HepG2 (cell line): Measurements from ENCODE around the gene CDIP1. TPM values are rescaled to one million over a fixed set of nuclear protein-coding genes. Genes with fewer than 3 reads are reported as not detected.

Experiments used
- ATAC-seq: fragments of 200-7000 bp; cut with Tn5 transposase; 3 replicates; pipeline ENCODE4 v1.9.1; 2020; ENCODE audit warnings: mild to moderate bottlenecking, moderate library complexity
- BruUV-seq: library from RNA; stranded (reverse); fragments of 400-500 nt; replicated peaks from 2 replicates; lab custom pipeline; 2021; lab: Mats Ljungman, UMichigan
- CTCF ChIA-PET: fragments of 300-600 bp; formaldehyde crosslinking; extraction: SDS; loops from one replicate; lab custom pipeline; 2021; ENCODE audit warnings: low total read pairs, inconsistent platforms, low intra/inter-chr PET ratio; lab: Yijun Ruan, JAX
- POLR2A ChIA-PET: fragments of 350-600 bp; sonication (Branson Sonifier 250); formaldehyde crosslinking; loops from one replicate; lab custom pipeline; 2020; ENCODE audit warnings: antibody characterized with exemption, inconsistent platforms; lab: Yijun Ruan, JAX
- DNase-seq: peaks from one replicate; pipeline ENCODE4 v3.0.0-alpha.2; 2015; ENCODE audit warnings: low spot score
- FAIRE-seq: peaks from 3 replicates; lab custom pipeline; 2011; peaks lifted over from hg19 to GRCh38; lab: Jason Lieb, UNC
- H2AFZ ChIP-seq: one replicate; pipeline ENCODE4 v1.6.1; 2011; ENCODE audit warnings: low read length, inconsistent platforms
- H3K27ac ChIP-seq: fragments of 300-600 bp; 3 replicates; pipeline ENCODE4 v1.8.0; 2011; ENCODE audit warnings: mixed run types, mild to moderate bottlenecking, mixed read lengths, low read length, inconsistent platforms; ENCODE audit not compliant: insufficient read depth; ENCODE audit errors: extremely low read length
- H3K27me3 ChIP-seq, 2 experiments: fragments of 200-600 bp in 1 of 2; 2 replicates in 1 of 2; 3 replicates in 1 of 2; pipeline versions ENCODE4 v1.6.0 to v1.8.0; 2011; ENCODE audit warnings: low read length in 2 of 2, mild to moderate bottlenecking in 2 of 2, moderate library complexity in 2 of 2, inconsistent platforms in 1 of 2; ENCODE audit not compliant: insufficient read depth in 2 of 2, control insufficient read depth in 1 of 2
- H3K36me3 ChIP-seq, 2 experiments: fragments of 200-600 bp in 1 of 2; replicated peaks in 1 of 2; 2 replicates in 1 of 2; 3 replicates in 1 of 2; pipeline versions ENCODE4 v1.5.1 to v1.8.0; 2011; ENCODE audit warnings: low read length in 2 of 2, inconsistent platforms in 1 of 2; ENCODE audit not compliant: insufficient read depth in 2 of 2, control insufficient read depth in 1 of 2
- H3K4me1 ChIP-seq: 2 replicates; pipeline ENCODE4 v1.5.1; 2012; ENCODE audit warnings: low read length, inconsistent platforms; ENCODE audit not compliant: insufficient read depth
- H3K4me2 ChIP-seq: 2 replicates; pipeline ENCODE4 v1.6.0; 2011; ENCODE audit warnings: low read depth, low read length, inconsistent platforms
- H3K4me3 ChIP-seq, 3 experiments: fragments of 200-600 bp in 1 of 3; sonication (generic), shearing (Covaris generic) in 1 of 3; replicated peaks in 1 of 3; 2 replicates each; pipeline ENCODE4 v1.5.1; 2011 to 2016; ENCODE audit warnings: low read length in 3 of 3, inconsistent platforms in 2 of 3, low read depth in 2 of 3, mild to moderate bottlenecking in 2 of 3, control low read depth in 1 of 3, mixed read lengths in 1 of 3; ENCODE audit not compliant: insufficient read depth in 1 of 3
- H3K79me2 ChIP-seq: one replicate; pipeline ENCODE4 v1.6.1; 2011; ENCODE audit warnings: low read length, inconsistent platforms; ENCODE audit not compliant: insufficient read depth
- H3K9ac ChIP-seq: 2 replicates; pipeline ENCODE4 v1.6.0; 2011; ENCODE audit warnings: mild to moderate bottlenecking, low read depth, low read length, inconsistent platforms; ENCODE audit not compliant: insufficient read depth
- H3K9me3 ChIP-seq: 2 replicates; pipeline ENCODE4 v1.5.1; 2012; ENCODE audit warnings: mild to moderate bottlenecking, low read length
- H4K20me1 ChIP-seq: 2 replicates; pipeline ENCODE4 v1.6.0; 2011; ENCODE audit warnings: inconsistent platforms, mild to moderate bottlenecking, low read length, moderate library complexity; ENCODE audit not compliant: insufficient read depth
- AHDC1 ChIP-seq: sonication (generic); formaldehyde crosslinking; IDR thresholded peaks from 2 replicates; pipeline ENCODE4 v1.5.1; 2020; ENCODE audit warnings: mild to moderate bottlenecking, missing genetic modification reagents, borderline replicate concordance
- ELF3 ChIP-seq: IDR thresholded peaks from 2 replicates; pipeline ENCODE4 v1.6.1; 2016; ENCODE audit warnings: missing genetic modification reagents, missing compliant biosample characterization
- ZFP37 ChIP-seq: sonication (generic); formaldehyde crosslinking; IDR thresholded peaks from 2 replicates; pipeline ENCODE4 v1.4.0; 2020; ENCODE audit warnings: missing genetic modification reagents, borderline replicate concordance
- ZNF292 ChIP-seq: sonication (generic); formaldehyde crosslinking; IDR thresholded peaks from 2 replicates; pipeline ENCODE4 v1.8.1; 2022; ENCODE audit warnings: mild to moderate bottlenecking, low read depth, missing genetic modification reagents, borderline replicate concordance
- ZNF326 ChIP-seq: sonication (generic); formaldehyde crosslinking; IDR thresholded peaks from 2 replicates; pipeline ENCODE4 v1.4.0; 2020; ENCODE audit warnings: missing genetic modification reagents, borderline replicate concordance
- ZNF652 ChIP-seq: IDR thresholded peaks from 2 replicates; pipeline ENCODE4 v1.6.1; 2016; ENCODE audit warnings: low read depth, borderline replicate concordance
- ZNF678 ChIP-seq: sonication (generic); formaldehyde crosslinking; IDR thresholded peaks from 2 replicates; pipeline ENCODE4 v1.4.0; 2020; ENCODE audit warnings: mild to moderate bottlenecking, missing genetic modification reagents
- ZNF703 ChIP-seq: sonication (generic); formaldehyde crosslinking; IDR thresholded peaks from 2 replicates; pipeline ENCODE4 v1.5.1; 2020; ENCODE audit warnings: missing genetic modification reagents, mild to moderate bottlenecking, moderate library complexity, borderline replicate concordance
- ZNF737 ChIP-seq: sonication (generic); formaldehyde crosslinking; IDR thresholded peaks from 2 replicates; pipeline ENCODE4 v1.5.0; 2020; ENCODE audit warnings: missing genetic modification reagents, mild to moderate bottlenecking, borderline replicate concordance
- WGBS: methylation state at CpG from one replicate; pipeline ENCODE4 v1.1.6; 2017; ENCODE audit warnings: low lambda C conversion rate; 5-methylcytosine and 5-hydroxymethylcytosine counted together
- in situ Hi-C: cut with HindIII; loops from 2 replicates; pipeline ENCODE4 v1.10.0; 2017; ENCODE audit warnings: low pct_unique_long_range_greater_than_20kb; ENCODE audit not compliant: extremely low pct_ligation_motif_present
- intact Hi-C: fragments of 100-400 bp; cut with micrococcal nuclease; formaldehyde crosslinking; loops from one replicate; pipeline ENCODE4 v1.10.0; 2022; ENCODE audit not compliant: unreplicated experiment
- polyA plus RNA-seq, 8 experiments: library from polyadenylated mRNA; depleted of rRNA in 3 of 8; stranded (reverse) in 7 of 8; unstranded in 1 of 8; fragments of >200 nt; fragmentation: Illumina TruSeq in 4 of 8; extraction: Trizol in 4 of 8; gene quantifications; 2 replicates each; pipeline versions ENCODE4 v1.2.1 to v1.2.3, GENCODE V29; 2011 to 2016; ENCODE audit warnings: low read depth in 4 of 8, missing spikeins in 1 of 8, mixed read lengths in 1 of 8; ENCODE audit not compliant: insufficient read depth in 1 of 8
- total RNA-seq, 5 experiments: library from RNA; depleted of rRNA; stranded (reverse); fragments of >200 nt; fragmentation: Illumina TruSeq; extraction: Trizol; gene quantifications; 2 replicates each; pipeline ENCODE4 v1.2.3, GENCODE V29; 2016; ENCODE audit warnings: low read depth in 1 of 5
- TF ChIP-seq, protein P1 (sequence below): sonication (generic); formaldehyde crosslinking; IDR thresholded peaks from 2 replicates; pipeline ENCODE4 v1.8.1; 2023; ENCODE audit warnings: mild to moderate bottlenecking, inconsistent platforms, moderate library complexity, missing genetic modification reagents, borderline replicate concordance

Gene CDIP1
- total and polyA plus RNA-seq, 2 of the 13 experiments (the other 11 are each of a cell fraction or from before 2014, with no cell fraction given), result 31.2 to 56.7 TPM

DNA sequence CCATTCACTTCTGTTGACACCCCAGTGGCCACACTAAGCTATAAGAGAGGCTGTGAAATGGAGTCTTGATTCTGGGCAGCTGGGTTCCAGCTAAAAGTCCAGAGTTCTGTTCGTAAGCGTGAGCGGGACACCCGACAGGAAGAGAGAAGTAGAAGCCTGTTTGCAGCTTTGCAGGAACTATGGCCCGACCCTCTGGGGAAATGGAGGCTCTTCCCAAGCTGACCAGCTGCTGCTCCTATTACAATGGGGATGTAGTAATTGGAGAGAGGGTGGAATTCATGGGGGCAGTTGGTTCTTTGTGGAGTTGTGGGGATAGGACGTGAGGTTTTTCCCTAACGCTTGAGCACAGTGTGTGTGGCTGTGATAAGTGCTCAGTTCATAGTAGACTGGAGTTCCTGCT, 47.7 kb upstream of the CDIP1 start:
- Histone ChIP-seq H3K9ac (no peak overlapping the region), H2AFZ (peak overlapping the region; percentile 29), H3K4me2 (peak overlapping the region; percentile 51), H3K27me3 (peaks cover 5 to 17% of the 10 kb centered on the region in 2 experiments; a peak in 3 of 5 replicates), H3K4me1 (peaks cover 24% of the 10 kb centered on the region), H3K27ac (no peak overlapping the region), H3K9me3 (peaks cover 8% of the 10 kb centered on the region), H3K79me2 (no peaks in the 10 kb centered on the region), H4K20me1 (no peaks in the 10 kb centered on the region), H3K4me3 (no peak overlapping the region), H3K36me3 (no peaks in the 10 kb centered on the region)
- ATAC-seq (peak; percentile 50), FAIRE-seq (no peak), DNase-seq (no peak)
- 19% methylated on average over 7 of the region's 7 CpGs for WGBS
- CTCF ChIA-PET, result interaction anchor here (1.5 kb wide), 1 partner anchor 68 kb away, joined by 8 read pairs; no protein-coding TSS in a partner anchor
- no peak for TF ChIP-seq ZNF737 (CRISPR knock-in tag)
- in situ Hi-C loops, result loop anchor here (10.0 kb wide), 1 partner anchor 71 kb away; no protein-coding TSS in a partner anchor
- intact Hi-C loops, result no loop called here
- BruUV-seq, result no TSS peak
- POLR2A ChIA-PET, result interaction anchor here (1.0 to 1.4 kb wide), 2 partner anchors 30 to 32 kb away, joined by 3 to 5 read pairs; no protein-coding TSS in a partner anchor

DNA sequence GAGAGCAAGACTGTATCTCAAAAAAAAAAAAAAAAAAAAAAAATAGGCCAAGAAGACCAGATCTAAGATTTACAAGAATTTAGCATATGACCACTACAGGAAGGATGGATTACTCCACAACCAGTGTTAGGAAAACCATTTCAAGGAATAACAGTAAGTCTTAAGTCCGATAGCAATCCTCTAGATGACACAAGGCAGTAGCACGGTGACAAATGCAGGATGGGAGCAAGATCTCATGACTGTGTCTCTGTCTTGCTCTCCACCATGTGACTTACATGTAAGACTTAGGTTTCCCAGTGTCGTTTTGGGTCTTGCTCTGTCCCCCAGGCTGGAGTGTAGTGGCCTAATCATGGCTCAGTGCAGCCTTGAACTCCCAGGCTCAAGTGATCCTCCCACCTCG, 45.3 kb upstream of the CDIP1 start:
- no peak for ATAC-seq
- TF ChIP-seq AHDC1 (CRISPR knock-in tag) (no peak), ELF3 (CRISPR knock-in tag) (no peak), ZNF326 (no peak), ZNF678 (CRISPR knock-in tag) (no peak), ZFP37 (CRISPR knock-in tag) (no peak), ZNF703 (CRISPR knock-in tag) (no peak), ZNF292 (CRISPR knock-in tag) (no peak), ZNF652 (CRISPR knock-in tag) (no peak)
- TF ChIP-seq, protein P1, sequence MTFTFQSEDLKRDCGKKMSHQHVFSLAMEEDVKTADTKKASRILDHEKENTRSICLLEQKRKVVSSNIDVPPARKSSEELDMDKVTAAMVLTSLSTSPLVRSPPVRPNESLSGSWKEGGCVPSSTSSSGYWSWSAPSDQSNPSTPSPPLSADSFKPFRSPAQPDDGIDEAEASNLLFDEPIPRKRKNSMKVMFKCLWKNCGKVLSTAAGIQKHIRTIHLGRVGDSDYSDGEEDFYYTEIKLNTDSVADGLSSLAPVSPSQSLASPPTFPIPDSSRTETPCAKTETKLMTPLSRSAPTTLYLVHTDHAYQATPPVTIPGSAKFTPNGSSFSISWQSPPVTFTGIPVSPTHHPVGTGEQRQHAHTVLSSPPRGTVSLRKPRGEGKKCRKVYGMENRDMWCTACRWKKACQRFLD (CRISPR knock-in tag), result no peak

More for the DNA sequence above, 45.3 kb upstream of the CDIP1 start:
- ChIA-PET POLR2A (no interaction called here), CTCF (no interaction called here)
- intact Hi-C loops, result loop anchor here (2.0 kb wide), 1 partner anchor 73 kb away; no protein-coding TSS in a partner anchor
- Histone ChIP-seq H3K4me3 (no peak overlapping the region), H3K27me3 (peaks cover 5 to 17% of the 10 kb centered on the region in 2 experiments; a peak in 3 of 5 replicates), H3K36me3 (no peaks in the 10 kb centered on the region), H4K20me1 (no peaks in the 10 kb centered on the region), H3K4me2 (no peak overlapping the region), H3K27ac (no peak overlapping the region), H3K79me2 (no peaks in the 10 kb centered on the region), H3K9ac (no peak overlapping the region), H3K4me1 (peaks cover 24% of the 10 kb centered on the region), H3K9me3 (peaks cover 8% of the 10 kb centered on the region), H2AFZ (no peak overlapping the region)
- WGBS, result 53% methylated on average over 2 of the region's 4 CpGs
- no TSS peak for BruUV-seq
- in situ Hi-C loops, result loop anchor here (10.0 kb wide), 1 partner anchor 69 kb away; no protein-coding TSS in a partner anchor
- DNase-seq (no peak), FAIRE-seq (no peak)
